H9 (cell line): ENCODE data around the gene CCR9. TPM values are rescaled to one million over a fixed set of nuclear protein-coding genes. Genes with fewer than 3 reads are reported as not detected.

Source experiments
- DNase-seq: peaks from one replicate; pipeline ENCODE4 v3.0.0-alpha.2; 2017
- H2AFZ ChIP-seq: one replicate; pipeline ENCODE4 v1.6.1; 2013; ENCODE audit warnings: mild to moderate bottlenecking, low read length, control low read depth, moderate library complexity
- H2AK5ac ChIP-seq: 2 replicates; pipeline ENCODE4 v1.6.1; 2013; ENCODE audit warnings: low read length, control low read depth, mixed read lengths; ENCODE audit not compliant: insufficient read length
- H2BK120ac ChIP-seq: one replicate; pipeline ENCODE4 v1.6.1; 2013; ENCODE audit warnings: low read depth, mild to moderate bottlenecking, low read length, control low read depth, inconsistent platforms; ENCODE audit not compliant: poor library complexity, severe bottlenecking
- H2BK12ac ChIP-seq: 2 replicates; pipeline ENCODE4 v1.6.1; 2013; ENCODE audit warnings: low read length, control low read depth, mixed read lengths, low read depth; ENCODE audit not compliant: insufficient read length
- H2BK15ac ChIP-seq: 2 replicates; pipeline ENCODE4 v1.6.1; 2013; ENCODE audit warnings: low read depth, low read length, control low read depth
- H2BK20ac ChIP-seq: one replicate; pipeline ENCODE4 v1.6.1; 2013; ENCODE audit warnings: low read depth, mild to moderate bottlenecking, low read length, control low read depth, inconsistent platforms; ENCODE audit not compliant: poor library complexity, severe bottlenecking
- H2BK5ac ChIP-seq: 2 replicates; pipeline ENCODE4 v1.6.1; 2013; ENCODE audit warnings: low read length, control low read depth, mixed read lengths; ENCODE audit not compliant: insufficient read length
- H3K14ac ChIP-seq: 2 replicates; pipeline ENCODE4 v1.6.1; 2013; ENCODE audit warnings: low read length, control low read depth; ENCODE audit not compliant: insufficient read depth
- H3K18ac ChIP-seq: 2 replicates; pipeline ENCODE4 v1.6.1; 2013; ENCODE audit warnings: low read depth, mild to moderate bottlenecking, mixed read lengths, low read length, control low read depth; ENCODE audit not compliant: insufficient read length
- H3K23ac ChIP-seq: 2 replicates; pipeline ENCODE4 v1.6.1; 2013; ENCODE audit warnings: low read length, control low read depth, mixed read lengths, low read depth; ENCODE audit not compliant: insufficient read length
- H3K23me2 ChIP-seq: 2 replicates; pipeline ENCODE4 v1.6.1; 2013; ENCODE audit warnings: low read depth, mild to moderate bottlenecking, mixed read lengths, low read length, control low read depth; ENCODE audit not compliant: insufficient read length, poor library complexity, severe bottlenecking
- H3K27ac ChIP-seq: 2 replicates; pipeline ENCODE4 v1.5.1; 2013; ENCODE audit warnings: low read length, control low read depth, mixed read lengths, low read depth; ENCODE audit not compliant: insufficient read length
- H3K27me3 ChIP-seq: 2 replicates; pipeline ENCODE4 v1.6.1; 2013; ENCODE audit warnings: low read length, control low read depth, inconsistent platforms; ENCODE audit not compliant: insufficient read depth
- H3K4ac ChIP-seq: 2 replicates; pipeline ENCODE4 v1.6.1; 2013; ENCODE audit warnings: low read depth, mild to moderate bottlenecking, control low read depth, inconsistent platforms, low read length, moderate library complexity
- H3K4me1 ChIP-seq: 2 replicates; pipeline ENCODE4 v1.6.1; 2013; ENCODE audit warnings: low read length, control low read depth, inconsistent platforms; ENCODE audit not compliant: insufficient read depth
- H3K4me2 ChIP-seq: 2 replicates; pipeline ENCODE4 v1.6.1; 2013; ENCODE audit warnings: low read length, control low read depth, mixed read lengths; ENCODE audit not compliant: insufficient read length, insufficient read depth
- H3K56ac ChIP-seq: 2 replicates; pipeline ENCODE4 v1.6.1; 2013; ENCODE audit warnings: low read depth, mild to moderate bottlenecking, mixed read lengths, low read length, control low read depth; ENCODE audit not compliant: insufficient read length
- H3K79me1 ChIP-seq: 2 replicates; pipeline ENCODE4 v1.6.1; 2013; ENCODE audit warnings: low read depth, mild to moderate bottlenecking, moderate library complexity, low read length, control low read depth, inconsistent platforms; ENCODE audit not compliant: insufficient read depth, poor library complexity, severe bottlenecking
- H3K79me2 ChIP-seq: 2 replicates; pipeline ENCODE4 v1.6.1; 2013; ENCODE audit warnings: low read length, control low read depth, inconsistent platforms; ENCODE audit not compliant: insufficient read depth
- H3K9ac ChIP-seq: 2 replicates; pipeline ENCODE4 v1.6.1; 2013; ENCODE audit warnings: low read length, control low read depth, mixed read lengths; ENCODE audit not compliant: insufficient read length; ENCODE audit errors: extremely low read depth
- H3K9me3 ChIP-seq: one replicate; pipeline ENCODE4 v1.6.1; 2013; ENCODE audit warnings: low read depth, low read length, inconsistent platforms; ENCODE audit not compliant: control insufficient read depth
- H3T11ph ChIP-seq: one replicate; pipeline ENCODE4 v1.6.1; 2013; ENCODE audit warnings: mild to moderate bottlenecking, low read length, control low read depth, inconsistent platforms
- H4K20me1 ChIP-seq: one replicate; pipeline ENCODE4 v1.6.1; 2013; ENCODE audit not compliant: control insufficient read depth, insufficient read length, insufficient read depth
- H4K5ac ChIP-seq: 2 replicates; pipeline ENCODE4 v1.6.1; 2013; ENCODE audit warnings: low read depth, mild to moderate bottlenecking, mixed read lengths, low read length, control low read depth; ENCODE audit not compliant: insufficient read length
- H4K8ac ChIP-seq: replicated peaks from 2 replicates; pipeline ENCODE4 v1.6.1; 2013; ENCODE audit warnings: low read length, control low read depth, mixed read lengths, low read depth; ENCODE audit not compliant: insufficient read length
- H4K91ac ChIP-seq: 2 replicates; pipeline ENCODE4 v1.6.1; 2013; ENCODE audit warnings: low read depth, mild to moderate bottlenecking, moderate library complexity, mixed read lengths, low read length, control low read depth; ENCODE audit not compliant: insufficient read length
- H3K27ac Mint-ChIP-seq, 3 experiments: 2 replicates in 2 of 3; 3 replicates in 1 of 3; pipeline ENCODE4 v1.8.0; 2020 to 2021; ENCODE audit warnings: mixed read lengths in 3 of 3, mild to moderate bottlenecking in 1 of 3, moderate library complexity in 1 of 3
- H3K27me3 Mint-ChIP-seq: 2 replicates; pipeline ENCODE4 v1.8.0; 2021; ENCODE audit warnings: low read depth, mild to moderate bottlenecking, moderate library complexity, mixed read lengths
- H3K36me3 Mint-ChIP-seq, 3 experiments: 2 replicates in 2 of 3; 3 replicates in 1 of 3; pipeline ENCODE4 v1.8.0; 2020 to 2021; ENCODE audit warnings: low read depth in 3 of 3, mixed read lengths in 3 of 3; ENCODE audit not compliant: insufficient read depth in 1 of 3
- H3K4me1 Mint-ChIP-seq, 2 experiments: 2 replicates each; pipeline ENCODE4 v1.8.0; 2020; ENCODE audit warnings: mixed read lengths in 2 of 2
- H3K4me3 Mint-ChIP-seq, 2 experiments: 2 replicates in 1 of 2; 3 replicates in 1 of 2; pipeline ENCODE4 v1.8.0; 2020 to 2021; ENCODE audit warnings: mild to moderate bottlenecking in 2 of 2, mixed read lengths in 2 of 2, moderate library complexity in 1 of 2
- H3K9me3 Mint-ChIP-seq, 2 experiments: 2 replicates in 1 of 2; 3 replicates in 1 of 2; pipeline ENCODE4 v1.8.0; 2020; ENCODE audit warnings: mild to moderate bottlenecking in 2 of 2, mixed read lengths in 2 of 2, moderate library complexity in 1 of 2
- WGBS: extraction: QIAGEN DNeasy Blood & Tissue Kit; methylation state at CpG from one replicate; pipeline ENCODE4 v1.1.7; 2013; ENCODE audit warnings: missing lambda C conversion rate, low lambda C conversion rate, mixed read lengths; ENCODE audit not compliant: insufficient read length; ENCODE audit errors: extremely low coverage; 5-methylcytosine and 5-hydroxymethylcytosine counted together
- total RNA-seq: library from RNA; stranded (reverse); gene quantifications from 2 replicates; pipeline ENCODE4 v1.2.1, GENCODE V29; 2021
- TF ChIP-seq, protein P1 (sequence below): fragments of 200-600 bp; sonication (generic); conservative IDR thresholded peaks from 3 replicates; pipeline ENCODE4 v1.8.0; 2021; ENCODE audit warnings: antibody characterized with exemption, mild to moderate bottlenecking

Gene CCR9
- total RNA-seq, 1 experiment from 2014 or later: not detected

DNA sequence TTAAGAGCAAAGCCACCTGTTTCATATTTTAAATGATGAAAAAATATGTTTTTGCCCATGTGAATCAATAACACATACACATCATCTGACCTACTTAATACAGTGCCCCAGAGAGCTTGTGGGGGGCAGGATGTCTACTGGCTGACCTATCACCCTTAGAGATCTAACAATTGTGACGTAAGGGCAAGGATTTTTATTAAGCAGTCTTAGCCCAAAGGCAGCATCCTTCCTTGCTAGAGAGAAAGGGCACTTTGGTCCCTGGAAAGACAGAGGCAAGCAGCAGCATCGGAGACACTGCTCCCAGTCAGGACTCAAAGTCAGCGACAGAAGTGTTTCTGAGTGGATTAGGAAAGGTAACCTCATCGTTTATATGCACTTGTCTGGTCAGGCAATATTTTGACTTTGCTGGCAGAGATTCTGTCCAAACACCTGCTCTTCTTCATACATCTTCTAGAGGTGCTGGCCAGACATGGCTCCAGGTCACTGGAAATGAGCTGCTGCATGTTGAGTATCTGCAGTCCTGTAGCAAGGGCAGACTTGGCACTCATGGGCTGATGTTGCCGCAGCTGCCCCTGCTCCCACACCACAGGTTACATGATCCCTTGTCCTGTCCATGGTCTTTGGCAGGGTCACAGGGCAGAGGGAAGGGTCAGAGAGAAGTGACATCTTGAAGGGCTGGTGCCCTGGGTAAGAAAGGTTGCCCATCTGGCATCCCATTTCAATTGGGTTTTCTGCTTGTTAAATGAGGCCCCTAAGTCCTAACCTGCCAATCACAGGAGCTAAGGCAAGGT lies 58.7 kb downstream of the CCR9 start:
- H2BK5ac ChIP-seq: no peak overlapping the region
- no peak overlapping the region for H2BK15ac ChIP-seq
- no peaks in the 10 kb centered on the region for H3K27me3 ChIP-seq
- DNase-seq: no peak
- H3K23me2 ChIP-seq: no peaks in the 10 kb centered on the region
- H3K56ac ChIP-seq: no peak overlapping the region
- Mint-ChIP-seq H3K27me3 (no peaks in the 10 kb centered on the region), H3K4me3 (no peak overlapping the region), H3K9me3 (no peaks in the 10 kb centered on the region), H3K27ac (no peak overlapping the region), H3K4me1 (peaks cover 6 to 9% of the 10 kb centered on the region in 2 experiments), H3K36me3 (peaks cover 17 to 44% (median 37%) of the 10 kb centered on the region in 3 experiments; a peak in 6 of 7 replicates)
- H3K79me1 ChIP-seq: no peaks in the 10 kb centered on the region
- no peak overlapping the region for H2AFZ ChIP-seq
- no peak overlapping the region for H4K5ac ChIP-seq
- no peak overlapping the region for H3K9ac ChIP-seq
- no CpG with 5 or more reads among the region's 5 CpGs for WGBS
- no peaks in the 10 kb centered on the region for H4K20me1 ChIP-seq
- no peaks in the 10 kb centered on the region for H3K79me2 ChIP-seq
- H2AK5ac ChIP-seq: no peak overlapping the region
- no peak overlapping the region for H3K14ac ChIP-seq
- H4K91ac ChIP-seq: no peak overlapping the region
- no peak overlapping the region for H3K4ac ChIP-seq
- no peak overlapping the region for H3K18ac ChIP-seq
- H2BK120ac ChIP-seq: no peak overlapping the region
- no peaks in the 10 kb centered on the region for H3K9me3 ChIP-seq
- H3T11ph ChIP-seq: no peak overlapping the region
- no peak overlapping the region for H3K27ac ChIP-seq
- H3K23ac ChIP-seq: no peak overlapping the region
- no peaks in the 10 kb centered on the region for H3K4me1 ChIP-seq
- H3K4me2 ChIP-seq: no peak overlapping the region
- H2BK12ac ChIP-seq: no peak overlapping the region
- H4K8ac ChIP-seq: no peak overlapping the region
- H2BK20ac ChIP-seq: no peak overlapping the region
- TF ChIP-seq, protein P1, sequence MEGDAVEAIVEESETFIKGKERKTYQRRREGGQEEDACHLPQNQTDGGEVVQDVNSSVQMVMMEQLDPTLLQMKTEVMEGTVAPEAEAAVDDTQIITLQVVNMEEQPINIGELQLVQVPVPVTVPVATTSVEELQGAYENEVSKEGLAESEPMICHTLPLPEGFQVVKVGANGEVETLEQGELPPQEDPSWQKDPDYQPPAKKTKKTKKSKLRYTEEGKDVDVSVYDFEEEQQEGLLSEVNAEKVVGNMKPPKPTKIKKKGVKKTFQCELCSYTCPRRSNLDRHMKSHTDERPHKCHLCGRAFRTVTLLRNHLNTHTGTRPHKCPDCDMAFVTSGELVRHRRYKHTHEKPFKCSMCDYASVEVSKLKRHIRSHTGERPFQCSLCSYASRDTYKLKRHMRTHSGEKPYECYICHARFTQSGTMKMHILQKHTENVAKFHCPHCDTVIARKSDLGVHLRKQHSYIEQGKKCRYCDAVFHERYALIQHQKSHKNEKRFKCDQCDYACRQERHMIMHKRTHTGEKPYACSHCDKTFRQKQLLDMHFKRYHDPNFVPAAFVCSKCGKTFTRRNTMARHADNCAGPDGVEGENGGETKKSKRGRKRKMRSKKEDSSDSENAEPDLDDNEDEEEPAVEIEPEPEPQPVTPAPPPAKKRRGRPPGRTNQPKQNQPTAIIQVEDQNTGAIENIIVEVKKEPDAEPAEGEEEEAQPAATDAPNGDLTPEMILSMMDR: no peak
